Measurements from ENCODE around the gene ZNF574. TPM values are rescaled to one million over a fixed set of nuclear protein-coding genes. Genes with fewer than 3 reads are reported as not detected.

Gene ZNF574
- total RNA-seq, 3 donors from 2014 or later: 11.2 to 17.5 (median 17.0) TPM

GRCh38 chr19:42086188-42086736 is 10.3 kb downstream of the ZNF574 start:
- no peak for TF ChIP-seq CTCF (IDR thresholded peaks at IDR 0.05)
- Histone ChIP-seq H3K4me1 (ENCODE audit: low read depth) (peaks cover 12% of the 10 kb centered on the region), H3K9me3 (no peaks in the 10 kb centered on the region), H3K36me3 (ENCODE audit: low read depth) (no peaks in the 10 kb centered on the region), H3K4me3 (no peak overlapping the region)
- no peak for DNase-seq
- intact Hi-C loops (cut with DNase I, micrococcal nuclease): no loop called here
- no peak for ATAC-seq

- H3K4me1 ChIP-seq (ENCODE audit: low read depth): peaks cover 14% of the 10 kb centered on the region
- no peaks in the 10 kb centered on the region for H3K9me3 ChIP-seq
- DNase-seq: no peak
- TF ChIP-seq CTCF (IDR thresholded peaks at IDR 0.05): no peak
- intact Hi-C loops (cut with DNase I, micrococcal nuclease): no loop called here
- no peak for ATAC-seq
- H3K36me3 ChIP-seq (ENCODE audit: low read depth): no peaks in the 10 kb centered on the region
- no peak overlapping the region for H3K4me3 ChIP-seq
Observed at GRCh38 chr19:42086770-42087550, 11.0 kb downstream of the ZNF574 start.

GRCh38 chr19:42088471-42089190 is 12.7 kb downstream of the ZNF574 start:
- TF ChIP-seq CTCF (IDR thresholded peaks at IDR 0.05): no peak

GRCh38 chr19:42089191-42089750 is 13.3 kb downstream of the ZNF574 start:
- Histone ChIP-seq H3K9me3 (no peaks in the 10 kb centered on the region), H3K4me1 (ENCODE audit: low read depth) (peaks cover 13% of the 10 kb centered on the region), H3K4me3 (no peak overlapping the region), H3K36me3 (ENCODE audit: low read depth) (no peaks in the 10 kb centered on the region)
- no peak for TF ChIP-seq CTCF (IDR thresholded peaks at IDR 0.05)
- ATAC-seq (no peak), DNase-seq (no peak)
- intact Hi-C loops (cut with DNase I, micrococcal nuclease): no loop called here

More at GRCh38 chr19:42088471-42089190, 12.7 kb downstream of the ZNF574 start:
- intact Hi-C loops (cut with DNase I, micrococcal nuclease): no loop called here
- Histone ChIP-seq H3K36me3 (ENCODE audit: low read depth) (no peaks in the 10 kb centered on the region), H3K4me1 (ENCODE audit: low read depth) (peaks cover 13% of the 10 kb centered on the region), H3K4me3 (no peak overlapping the region), H3K9me3 (no peaks in the 10 kb centered on the region)
- no peak for DNase-seq
- ATAC-seq: no peak

GRCh38 chr19:42089772-42090171 is 13.8 kb downstream of the ZNF574 start:
- Histone ChIP-seq H3K4me1 (ENCODE audit: low read depth) (peaks cover 13% of the 10 kb centered on the region), H3K9me3 (no peaks in the 10 kb centered on the region), H3K36me3 (ENCODE audit: low read depth) (no peaks in the 10 kb centered on the region), H3K4me3 (no peak overlapping the region)
- no peak for DNase-seq
- TF ChIP-seq CTCF (IDR thresholded peaks at IDR 0.05): no peak
- intact Hi-C loops (cut with DNase I, micrococcal nuclease): no loop called here
- ATAC-seq: no peak
